ENCODE measurements around the gene MPV17L2.

The MPV17L2 gene

DNA sequence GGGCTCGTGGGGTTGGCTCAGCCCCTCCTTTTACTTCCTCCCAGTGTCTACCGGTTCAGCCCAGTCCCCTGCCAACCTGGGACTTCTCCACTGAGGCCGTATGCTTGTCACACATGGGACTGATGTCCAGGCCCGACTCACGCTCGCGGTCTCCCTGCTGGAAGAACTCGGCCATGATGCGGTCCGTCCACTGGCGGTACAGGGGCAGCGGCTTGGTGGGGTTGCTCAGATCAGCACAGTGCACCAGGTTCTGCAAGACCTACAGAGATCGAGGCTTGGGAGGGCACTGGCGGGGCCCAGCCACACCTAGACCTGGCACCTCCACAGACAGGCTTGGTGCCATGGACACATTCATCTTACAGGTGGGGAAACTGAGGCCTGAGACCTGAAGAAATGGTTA lies 18.7 kb downstream of the MPV17L2 start:
- no peak for DNase-seq (ENCODE audit: extremely low spot score, insufficient read length, low read depth)
- FAIRE-seq: no peak

DNA sequence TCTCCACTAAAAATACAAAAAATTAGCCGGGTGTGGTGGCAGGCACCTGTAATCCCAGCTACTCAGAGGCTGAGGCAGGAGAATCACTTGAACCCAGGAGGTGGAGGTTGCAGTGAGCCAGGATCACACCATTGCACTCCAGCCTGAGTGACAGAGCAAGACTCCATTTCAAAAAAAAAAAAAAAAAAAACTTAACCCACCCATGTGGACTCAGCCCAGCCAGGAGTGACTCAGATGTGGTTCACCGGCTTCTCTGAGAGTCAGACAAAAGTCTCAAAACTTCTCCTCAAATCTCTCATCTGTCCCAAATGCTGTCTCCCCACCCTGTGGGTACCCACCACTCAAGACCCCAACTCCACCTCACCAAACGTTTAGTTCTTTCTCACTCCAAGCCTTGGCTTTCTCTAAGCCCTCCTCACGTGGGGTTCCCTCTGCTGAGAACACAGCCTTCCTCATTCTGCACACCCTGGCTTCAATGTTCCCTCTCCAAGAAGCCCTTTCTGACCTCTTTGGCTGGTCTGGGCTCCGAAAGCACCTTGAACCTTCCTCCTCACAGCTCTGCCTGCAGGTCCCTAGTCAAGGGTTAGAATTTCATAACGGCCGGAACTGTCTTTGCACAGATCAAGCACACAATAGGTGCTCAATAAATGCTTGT lies 21.9 kb downstream of the MPV17L2 start:
- FAIRE-seq (no peak), DNase-seq (ENCODE audit: extremely low spot score, insufficient read length, low read depth) (no peak)

DNA sequence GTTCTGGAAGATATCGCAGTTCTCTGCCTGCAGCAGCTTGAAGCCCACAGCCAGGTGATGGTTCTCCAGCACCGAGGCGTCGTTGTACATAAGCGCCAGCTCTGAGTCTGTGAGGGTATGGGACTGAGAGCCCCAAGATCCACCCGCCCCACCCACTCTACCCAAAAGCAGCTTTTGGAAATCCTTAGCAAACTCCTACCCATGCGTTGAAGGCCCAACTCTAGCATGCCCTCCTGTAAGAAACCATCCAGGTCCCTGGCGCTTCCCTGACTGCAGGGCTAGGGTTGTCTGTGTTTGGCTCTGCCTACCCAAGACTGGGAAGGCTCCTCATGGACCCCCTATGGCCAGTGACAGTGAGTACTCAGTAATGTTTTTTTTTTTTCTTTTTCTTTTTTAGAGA lies 23.8 kb downstream of the MPV17L2 start:
- FAIRE-seq: no peak
- no peak for DNase-seq (ENCODE audit: extremely low spot score, insufficient read length, low read depth)

DNA sequence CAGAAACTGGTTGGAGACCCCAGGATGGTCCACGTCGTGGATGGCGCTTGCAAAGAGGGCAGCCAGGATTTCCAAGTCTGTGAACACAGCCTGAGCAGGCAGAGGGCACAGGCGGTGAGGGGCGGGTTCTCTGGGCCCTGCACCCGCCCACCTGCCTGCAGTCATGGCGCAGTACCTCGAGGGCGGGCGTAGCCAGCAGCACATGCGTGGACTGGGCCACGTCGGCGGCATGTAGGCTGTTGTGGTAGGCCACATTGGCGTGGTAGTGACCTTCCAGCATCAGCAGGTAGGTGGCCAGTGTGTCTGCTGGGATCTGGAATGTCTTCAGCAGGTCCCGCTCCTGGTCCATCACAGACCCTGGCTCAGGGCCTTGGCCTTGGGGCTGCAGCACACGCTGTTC lies 25.1 kb downstream of the MPV17L2 start:
- DNase-seq (ENCODE audit: extremely low spot score, insufficient read length, low read depth) (no peak), FAIRE-seq (no peak)

DNA sequence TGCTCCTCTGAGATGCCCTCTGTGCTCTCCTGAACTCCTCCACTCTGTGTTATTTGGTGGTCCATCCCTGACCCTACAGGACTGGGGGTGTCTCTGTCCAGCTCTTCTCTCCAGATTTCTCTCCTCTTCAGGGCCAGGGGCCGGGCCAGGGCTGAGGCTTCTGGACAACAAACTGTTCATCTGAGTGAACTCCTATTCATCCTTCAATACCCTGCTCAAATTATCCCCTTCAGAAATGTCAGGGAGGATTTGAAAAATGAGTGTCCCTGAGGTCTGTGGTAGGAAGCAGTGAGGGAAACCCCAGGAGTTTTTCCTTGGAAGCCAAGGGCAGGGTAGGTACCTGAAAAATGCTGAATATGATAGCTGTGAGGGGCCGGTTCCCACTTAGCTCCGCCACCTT lies 25.6 kb downstream of the MPV17L2 start:
- no peak for FAIRE-seq

DNA sequence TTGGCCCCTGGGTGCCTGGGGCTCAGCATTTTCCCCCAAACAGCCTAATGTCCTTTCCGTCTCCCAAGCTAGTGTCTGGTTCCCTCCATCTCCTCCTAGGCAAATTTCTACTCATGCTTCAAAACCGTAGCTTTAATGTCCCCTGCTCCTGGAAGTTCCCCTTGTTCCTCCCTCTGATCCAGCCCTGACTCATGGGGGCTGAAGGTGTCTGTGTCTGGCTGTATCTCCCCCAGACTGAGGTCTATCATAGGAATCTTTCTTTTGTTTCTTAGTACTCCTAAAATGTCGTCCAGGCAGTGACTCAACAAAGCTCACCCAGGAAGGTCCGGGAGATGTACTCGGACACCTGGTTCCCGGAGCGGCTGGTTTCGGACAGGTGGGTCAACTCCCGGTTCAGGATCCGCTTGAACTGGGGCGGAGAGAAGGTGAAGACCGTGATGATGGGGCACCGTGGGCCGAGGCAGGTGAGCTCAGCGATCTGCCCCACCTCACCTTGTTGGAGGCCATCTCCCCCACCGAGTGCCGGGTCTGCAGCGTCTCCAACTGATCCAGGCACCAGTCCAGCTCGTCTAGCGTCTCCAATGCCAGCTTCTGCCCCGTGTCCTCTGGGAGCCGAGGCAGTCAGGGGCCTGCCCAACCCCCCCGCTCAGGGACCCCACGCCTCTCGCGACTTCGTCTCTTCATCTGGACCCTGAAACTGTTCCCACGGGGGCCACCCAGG lies 27.1 kb downstream of the MPV17L2 start:
- DNase-seq (ENCODE audit: extremely low spot score, insufficient read length, low read depth): no peak
- FAIRE-seq: no peak

More for the DNA sequence above, 25.6 kb downstream of the MPV17L2 start:
- DNase-seq (ENCODE audit: extremely low spot score, insufficient read length, low read depth): no peak

DNA sequence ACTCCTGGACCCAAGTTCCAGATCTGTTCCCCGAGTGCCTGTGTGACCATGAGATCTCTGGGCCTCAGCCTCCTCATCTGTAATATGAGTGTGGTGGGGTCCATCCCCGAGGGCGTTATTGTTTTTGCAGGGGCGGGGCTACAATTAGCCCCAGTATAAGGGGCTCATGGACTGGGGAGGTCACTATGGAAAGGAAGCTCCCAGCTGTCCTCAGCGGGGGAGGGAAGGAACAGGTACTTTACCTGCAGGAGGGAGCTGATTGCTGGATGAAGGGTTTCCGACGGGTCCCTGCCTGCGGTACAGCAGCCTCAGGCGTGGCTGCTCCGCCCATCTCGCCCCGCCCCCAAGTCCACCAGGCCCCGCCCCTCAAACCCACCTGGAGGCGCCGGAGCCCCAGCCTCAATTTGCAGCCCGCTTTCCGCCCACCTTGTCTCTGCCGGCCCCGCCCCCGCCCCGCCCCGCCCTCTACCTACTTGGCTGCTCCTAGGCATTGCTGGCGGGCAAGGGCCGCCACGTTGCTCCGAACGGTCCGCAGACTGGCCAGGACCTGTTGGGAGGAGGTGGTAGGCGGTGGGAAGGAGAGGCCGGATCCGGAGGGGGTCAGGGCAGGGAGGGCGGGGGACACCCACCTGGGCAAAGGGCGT lies 27.7 kb downstream of the MPV17L2 start:
- DNase-seq (ENCODE audit: extremely low spot score, insufficient read length, low read depth) (no peak), FAIRE-seq (no peak)

DNA sequence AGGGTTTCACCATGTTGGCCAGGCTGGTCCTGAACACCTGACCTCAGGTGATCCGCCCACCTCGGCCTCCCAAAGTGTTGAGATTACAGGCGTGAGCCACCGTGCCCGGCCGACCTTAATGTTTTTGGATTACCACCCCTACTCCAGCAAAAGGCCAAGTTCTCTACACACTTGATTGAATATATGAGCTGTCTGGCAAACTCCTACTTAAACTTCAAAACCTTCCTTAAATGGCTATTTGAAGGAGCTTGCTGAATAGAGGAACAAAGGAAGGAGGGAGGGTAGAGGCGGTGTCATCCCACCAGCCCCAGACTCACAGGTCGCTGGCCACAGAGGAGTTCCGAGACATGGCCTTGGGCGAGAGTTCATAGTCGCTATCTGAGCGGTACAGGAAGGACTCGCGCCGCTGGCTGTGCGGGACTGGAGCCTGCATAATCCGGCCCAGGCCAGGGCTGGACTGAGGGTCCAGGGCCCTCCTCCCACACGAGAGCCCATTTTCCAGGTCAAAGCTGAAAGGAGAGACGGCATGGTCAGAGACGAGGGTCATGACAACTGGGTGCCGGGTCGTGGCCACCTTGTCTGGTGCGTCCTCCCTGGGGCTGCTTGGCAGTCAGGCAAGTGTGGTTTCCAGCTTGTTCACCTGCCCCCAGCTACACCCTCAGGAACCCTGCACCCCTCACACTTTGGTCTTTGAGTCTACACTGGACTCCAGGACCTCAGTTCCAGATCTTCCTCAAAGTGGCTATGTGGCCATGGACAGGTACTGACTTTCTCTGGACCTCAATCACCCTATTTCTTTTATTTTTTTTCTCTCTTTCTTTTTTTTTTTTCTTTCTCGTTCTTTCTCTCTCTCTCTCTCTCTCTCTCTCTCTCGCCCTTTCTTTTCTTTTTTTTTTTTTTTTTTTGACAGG lies 29.1 kb downstream of the MPV17L2 start:
- no peak for FAIRE-seq
- no peak for DNase-seq (ENCODE audit: extremely low spot score, insufficient read length, low read depth)

DNA sequence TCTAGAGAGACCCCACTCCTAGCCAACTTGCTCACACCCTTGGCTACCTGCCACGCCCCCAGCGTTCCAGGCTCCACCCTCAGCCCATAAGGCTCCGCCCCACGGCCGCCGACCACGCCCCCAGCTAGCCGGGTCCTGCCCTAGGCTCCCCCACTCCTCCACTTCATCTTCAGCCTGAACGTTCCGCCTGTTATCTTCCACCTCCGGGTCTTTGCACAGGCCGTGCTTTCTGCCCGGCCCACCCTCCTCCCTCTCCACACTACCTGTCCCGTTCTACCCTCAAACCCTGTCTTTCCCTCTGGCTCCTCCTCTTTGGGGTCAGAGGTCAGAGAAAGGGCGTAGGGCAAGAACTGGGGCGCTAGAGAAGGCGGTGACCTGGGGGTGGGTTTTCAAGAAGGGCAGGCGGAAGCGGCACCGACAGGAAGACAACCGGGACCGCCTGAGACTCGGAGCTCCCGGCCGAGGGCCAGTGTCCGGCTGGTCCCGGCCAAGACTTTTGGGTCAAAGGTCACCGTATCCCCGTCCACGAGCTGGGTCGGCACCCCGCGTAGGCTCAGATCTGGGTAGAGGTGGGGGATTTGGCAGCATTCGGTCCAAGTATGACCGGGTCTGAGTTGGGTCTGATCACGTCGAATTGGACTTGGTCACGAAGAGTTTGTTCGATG lies 31.0 kb downstream of the MPV17L2 start:
- DNase-seq (ENCODE audit: extremely low spot score, insufficient read length, low read depth) (no peak), FAIRE-seq (peak; percentile 48)

DNA sequence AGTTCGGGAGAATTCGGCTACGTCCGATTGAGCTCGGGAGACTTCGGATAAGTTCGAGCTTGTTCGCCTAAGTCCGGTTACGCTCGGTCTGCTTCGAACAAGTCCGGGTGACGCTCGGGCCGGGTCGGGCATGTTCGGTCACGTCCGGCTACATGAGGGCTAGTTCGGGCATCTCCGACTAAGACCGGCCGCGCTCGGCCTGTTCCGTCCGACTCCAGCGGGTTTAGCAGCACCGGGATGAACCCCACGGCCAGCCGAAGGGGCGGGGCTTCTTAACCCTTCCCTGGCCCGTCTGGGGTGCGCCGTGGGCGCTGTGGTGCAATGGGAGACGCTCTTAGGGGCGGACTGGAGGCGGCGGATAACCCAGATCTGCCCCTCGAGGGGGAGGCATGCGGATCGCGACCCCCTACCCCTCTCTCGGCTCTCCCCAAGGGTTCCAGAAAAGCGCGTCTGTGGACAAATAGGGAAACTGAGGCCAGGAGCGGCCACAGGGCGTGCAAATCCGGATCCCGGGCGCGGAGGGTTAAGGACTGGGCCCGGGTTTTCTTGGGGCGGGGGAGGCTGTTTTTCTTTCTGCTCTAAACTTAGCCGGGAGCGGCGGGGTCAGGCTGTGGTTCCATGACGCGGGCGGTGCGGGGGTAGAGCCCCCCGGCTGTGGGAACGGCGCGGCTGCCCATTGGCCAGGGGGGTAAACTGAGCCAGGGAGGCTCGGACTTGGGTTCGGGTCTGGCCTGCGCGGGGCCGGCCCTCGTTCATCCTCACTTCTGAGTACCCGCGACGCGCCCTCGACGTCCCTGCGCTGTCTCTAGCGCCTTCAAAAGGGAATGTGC lies 31.7 kb downstream of the MPV17L2 start:
- FAIRE-seq (peak; percentile 100), DNase-seq (ENCODE audit: extremely low spot score, insufficient read length, low read depth) (peak; percentile 89)

DNA sequence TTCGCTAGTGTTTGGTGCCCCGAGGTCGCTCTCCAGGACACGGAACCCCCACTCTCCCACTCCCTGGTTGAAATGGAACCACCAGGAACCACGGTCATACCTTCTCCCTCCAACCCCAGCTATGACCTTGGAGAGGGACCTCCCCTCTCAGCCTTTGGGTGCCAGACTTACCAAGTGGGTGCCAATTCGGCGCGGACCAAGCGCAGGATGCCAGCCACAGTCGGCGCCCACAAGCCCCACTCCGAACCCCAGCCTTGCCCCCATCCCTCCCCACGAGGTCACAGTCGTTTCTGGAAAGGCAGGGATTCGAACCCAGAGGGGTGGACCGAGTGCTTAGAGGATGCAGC lies 32.3 kb downstream of the MPV17L2 start:
- DNase-seq (ENCODE audit: extremely low spot score, insufficient read length, low read depth) (no peak), FAIRE-seq (no peak)

DNA sequence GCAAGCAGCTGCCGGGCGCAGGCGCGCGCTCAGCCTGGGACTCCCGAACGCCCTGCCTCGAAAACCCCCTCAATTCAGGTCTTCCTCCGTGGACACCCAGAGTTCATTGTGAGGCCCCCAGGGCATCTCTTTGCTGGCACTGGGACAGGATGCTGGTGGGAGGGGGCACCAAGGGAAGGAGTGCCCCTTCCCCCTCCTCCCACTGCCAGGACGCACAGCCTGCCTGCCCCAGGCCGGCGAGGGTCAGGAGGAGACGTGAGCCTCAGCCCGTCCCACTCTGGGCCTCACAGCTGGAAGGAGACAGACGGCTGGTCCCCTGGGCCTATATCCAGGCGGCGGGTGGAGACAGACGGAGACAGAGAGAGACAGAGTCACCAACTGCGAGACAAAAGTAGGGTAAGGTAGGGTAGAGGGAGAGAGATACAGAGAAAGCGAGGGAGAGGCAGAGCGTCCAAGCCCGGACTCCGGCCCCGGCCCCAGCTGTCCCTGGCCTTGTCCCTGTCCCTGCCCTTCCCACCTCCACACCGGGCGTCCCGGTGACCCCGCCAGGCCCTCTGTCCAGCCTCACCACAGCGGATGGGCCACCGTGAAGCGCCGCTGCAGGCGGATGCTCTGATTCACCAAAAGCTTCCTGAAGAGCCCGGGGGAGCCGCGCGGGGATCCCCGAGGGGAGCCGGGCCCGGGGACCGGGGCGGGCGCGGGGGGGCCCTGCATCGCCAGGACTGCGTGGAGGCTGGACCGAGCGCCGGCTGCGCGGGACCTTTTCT lies 32.9 kb downstream of the MPV17L2 start, which contains the start of gene PDE4C:
Gene PDE4C (minus strand): TSS at position 737 of the 767 bp plus-strand sequence. CDS start 23 bp downstream, at position 714.
- FAIRE-seq (no peak), DNase-seq (ENCODE audit: extremely low spot score, insufficient read length, low read depth) (no peak)

DNA sequence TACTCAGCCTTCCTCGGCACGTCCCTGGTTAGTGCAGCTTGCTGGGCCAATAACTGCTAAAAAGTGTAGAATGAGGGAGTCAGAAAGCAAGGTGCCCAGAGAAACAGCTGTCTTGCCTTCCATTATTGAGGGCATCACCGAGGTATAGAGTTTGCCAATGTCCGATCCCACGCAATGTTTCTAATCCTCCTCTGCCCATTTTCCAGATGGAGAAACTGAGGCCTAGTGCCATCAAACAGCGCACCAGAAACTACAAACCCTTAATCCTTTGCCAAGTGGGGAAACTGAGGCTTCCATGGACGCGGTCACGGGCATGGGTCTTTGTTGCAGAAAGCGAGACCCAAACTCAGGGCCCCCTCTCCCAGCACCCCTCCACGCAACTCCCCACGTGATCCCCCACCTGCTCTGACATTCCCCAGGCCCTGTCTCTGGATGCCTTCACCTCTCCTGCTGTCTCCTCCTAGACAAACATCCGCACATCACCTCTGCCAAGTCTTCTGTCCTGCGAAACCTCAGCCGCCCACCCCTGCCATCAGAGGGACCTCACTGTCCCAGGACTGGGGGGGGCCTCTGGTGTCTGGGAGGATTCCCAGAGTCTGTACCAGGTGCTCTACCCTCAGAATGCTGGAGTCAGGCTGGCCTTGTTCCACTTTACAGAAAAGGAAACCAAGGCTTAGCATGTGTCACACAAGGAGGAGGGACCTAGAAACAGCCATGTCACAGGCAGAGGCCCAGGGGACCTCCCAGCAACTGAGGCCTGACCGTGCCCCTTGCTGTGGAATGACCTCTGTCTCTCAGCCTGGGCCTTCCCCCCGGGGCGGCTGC lies 34.1 kb downstream of the MPV17L2 start:
- no peak for DNase-seq (ENCODE audit: extremely low spot score, insufficient read length, low read depth)
- no peak for FAIRE-seq

DNA sequence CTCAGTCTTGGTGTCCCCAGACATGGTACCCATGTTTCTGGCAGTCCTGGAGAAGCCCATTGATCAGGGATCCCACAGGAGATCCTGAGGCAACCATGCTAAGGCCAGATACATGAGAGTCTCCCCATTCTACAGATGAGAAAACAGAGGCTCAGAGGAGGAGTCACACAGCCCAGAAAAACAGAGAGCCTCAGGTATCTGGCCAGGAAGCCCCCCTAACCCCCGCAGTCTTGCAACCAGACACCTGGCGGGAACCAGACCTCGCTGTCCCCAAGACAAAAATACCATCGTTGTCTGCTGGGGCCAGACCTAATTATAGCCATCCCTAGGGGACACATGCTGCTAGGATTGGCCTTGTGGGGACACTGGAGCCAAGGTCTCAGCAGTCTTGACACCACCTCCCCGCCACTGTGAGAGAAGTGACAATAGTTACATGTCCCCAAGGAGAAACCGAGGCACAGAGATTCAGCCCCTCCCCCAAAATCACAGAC lies 34.8 kb downstream of the MPV17L2 start:
- no peak for DNase-seq (ENCODE audit: extremely low spot score, insufficient read length, low read depth)
- FAIRE-seq: no peak

DNA sequence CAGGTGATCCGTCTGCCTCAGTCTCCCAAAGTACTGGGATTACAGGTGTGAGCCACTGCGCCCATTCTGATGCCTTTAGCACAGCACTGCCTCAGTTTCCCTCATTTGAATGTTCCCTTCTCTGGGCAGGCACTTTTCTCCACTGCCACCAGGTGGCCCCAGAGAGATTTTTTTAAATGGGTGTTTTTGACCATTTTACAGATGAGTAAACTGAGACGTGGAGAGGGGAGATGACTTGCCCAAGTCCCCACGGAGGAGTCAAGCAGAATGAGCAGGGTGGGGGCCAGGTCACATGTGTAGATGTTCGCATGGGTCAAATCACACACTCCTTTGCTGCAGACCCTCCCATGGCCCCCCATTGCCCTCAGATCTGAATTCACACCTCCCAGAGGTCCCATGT lies 36.5 kb downstream of the MPV17L2 start:
- FAIRE-seq: no peak
- no peak for DNase-seq (ENCODE audit: extremely low spot score, insufficient read length, low read depth)

DNA sequence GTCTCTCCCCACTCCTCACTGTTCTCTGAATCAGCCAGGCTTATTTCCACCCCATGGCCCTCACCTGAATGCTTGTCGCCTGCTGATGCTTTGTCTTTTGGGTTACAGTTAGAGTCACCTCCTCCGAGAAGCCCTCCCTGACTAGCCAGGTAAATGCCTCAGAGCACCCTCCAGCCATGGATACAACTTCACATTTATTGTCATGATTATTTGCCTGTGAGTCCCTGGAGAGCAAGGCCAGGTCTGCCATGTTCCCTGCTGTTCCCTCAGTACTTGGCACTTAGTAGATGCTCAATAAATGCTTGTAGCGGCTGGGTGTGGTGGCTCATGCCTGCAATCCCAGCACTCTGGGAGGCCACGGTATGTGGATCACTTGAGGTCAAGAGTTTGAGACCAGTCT lies 36.9 kb downstream of the MPV17L2 start:
- no peak for DNase-seq (ENCODE audit: extremely low spot score, insufficient read length, low read depth)
- FAIRE-seq: no peak
